Measurements from ENCODE around the gene COL25A1. TPM values are rescaled to one million over a fixed set of nuclear protein-coding genes. Genes with fewer than 3 reads are reported as not detected.

The COL25A1 gene
- total RNA-seq, 1 donor from 2014 or later: 0.35 TPM

DNA sequence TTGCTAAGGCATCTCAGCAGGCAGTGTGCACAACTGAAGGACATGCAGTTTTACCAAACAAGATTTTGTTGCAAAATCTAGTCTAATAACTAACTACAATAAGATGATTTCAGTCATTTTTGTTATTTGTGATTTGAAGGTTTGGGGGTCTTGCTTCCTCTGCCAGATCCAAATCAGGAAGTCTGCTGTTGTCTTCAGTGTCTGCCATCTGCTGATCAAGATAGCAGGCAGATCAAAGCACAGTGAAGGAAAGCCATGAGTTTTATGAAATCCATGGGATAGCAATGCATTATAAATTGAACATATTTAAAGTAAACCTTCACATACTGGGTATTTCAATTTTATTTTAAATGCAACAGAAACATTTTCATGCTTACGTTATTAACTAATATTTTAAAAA lies 370.5 kb downstream of the COL25A1 start:
- Histone ChIP-seq H3K4me3 (no peak overlapping the region), H3K4me1 (no peaks in the 10 kb centered on the region), H3K36me3 (no peaks in the 10 kb centered on the region), H3K9me3 (no peaks in the 10 kb centered on the region), H3K27ac (no peak overlapping the region), H3K27me3 (ENCODE audit: low read depth) (no peaks in the 10 kb centered on the region)
- TF ChIP-seq, protein P1, sequence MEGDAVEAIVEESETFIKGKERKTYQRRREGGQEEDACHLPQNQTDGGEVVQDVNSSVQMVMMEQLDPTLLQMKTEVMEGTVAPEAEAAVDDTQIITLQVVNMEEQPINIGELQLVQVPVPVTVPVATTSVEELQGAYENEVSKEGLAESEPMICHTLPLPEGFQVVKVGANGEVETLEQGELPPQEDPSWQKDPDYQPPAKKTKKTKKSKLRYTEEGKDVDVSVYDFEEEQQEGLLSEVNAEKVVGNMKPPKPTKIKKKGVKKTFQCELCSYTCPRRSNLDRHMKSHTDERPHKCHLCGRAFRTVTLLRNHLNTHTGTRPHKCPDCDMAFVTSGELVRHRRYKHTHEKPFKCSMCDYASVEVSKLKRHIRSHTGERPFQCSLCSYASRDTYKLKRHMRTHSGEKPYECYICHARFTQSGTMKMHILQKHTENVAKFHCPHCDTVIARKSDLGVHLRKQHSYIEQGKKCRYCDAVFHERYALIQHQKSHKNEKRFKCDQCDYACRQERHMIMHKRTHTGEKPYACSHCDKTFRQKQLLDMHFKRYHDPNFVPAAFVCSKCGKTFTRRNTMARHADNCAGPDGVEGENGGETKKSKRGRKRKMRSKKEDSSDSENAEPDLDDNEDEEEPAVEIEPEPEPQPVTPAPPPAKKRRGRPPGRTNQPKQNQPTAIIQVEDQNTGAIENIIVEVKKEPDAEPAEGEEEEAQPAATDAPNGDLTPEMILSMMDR (IDR thresholded peaks at IDR 0.05): no peak
- DNase-seq: no peak
- no peak for ATAC-seq
- intact Hi-C loops (cut with DNase I): no loop called here

DNA sequence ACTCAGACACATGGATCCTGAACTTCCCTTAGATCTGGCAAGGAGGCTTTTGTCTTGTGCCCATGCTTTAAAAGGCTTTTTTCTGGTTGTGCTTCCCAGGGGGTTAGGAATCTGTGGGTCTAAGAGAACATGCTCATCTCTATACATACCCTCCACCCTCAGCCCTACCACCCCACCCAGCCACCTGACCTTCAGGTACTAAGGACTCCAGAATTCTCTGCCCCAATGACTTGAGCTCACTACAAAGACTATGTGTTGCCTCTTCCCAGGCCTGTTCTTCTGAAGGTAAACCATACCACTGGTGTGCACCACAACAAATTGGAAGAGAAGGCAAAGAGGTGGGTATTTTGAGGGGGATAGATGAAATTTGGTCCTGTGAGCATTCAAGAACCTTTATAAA lies 372.3 kb downstream of the COL25A1 start:
- TF ChIP-seq, protein P1 (IDR thresholded peaks at IDR 0.05): no peak
- no peak for ATAC-seq
- Histone ChIP-seq H3K27ac (no peak overlapping the region), H3K36me3 (no peaks in the 10 kb centered on the region), H3K27me3 (ENCODE audit: low read depth) (no peaks in the 10 kb centered on the region), H3K4me3 (no peak overlapping the region), H3K4me1 (no peaks in the 10 kb centered on the region), H3K9me3 (no peaks in the 10 kb centered on the region)
- intact Hi-C loops (cut with DNase I): no loop called here
- no peak for DNase-seq

DNA sequence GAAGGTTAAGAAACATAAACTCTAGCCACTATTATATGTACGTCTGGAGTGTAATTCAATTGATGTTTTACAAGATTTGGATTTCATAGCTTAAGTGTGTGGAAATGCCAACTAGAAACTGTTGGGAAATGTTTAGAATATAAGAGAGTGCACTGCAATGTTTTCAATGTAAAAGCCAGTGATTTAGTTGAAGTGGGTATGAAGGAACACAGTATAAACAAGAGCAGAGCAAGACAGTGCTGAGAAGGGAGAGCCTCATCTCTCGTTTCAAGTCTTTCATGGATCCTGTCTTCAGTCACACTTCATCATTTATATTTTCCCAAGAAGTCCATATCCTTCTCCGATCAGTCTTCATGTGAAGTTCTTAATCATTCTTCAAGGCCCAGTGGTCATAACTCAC lies 375.7 kb downstream of the COL25A1 start:
- H3K9me3 ChIP-seq: no peaks in the 10 kb centered on the region
- H3K27me3 ChIP-seq (ENCODE audit: low read depth): no peaks in the 10 kb centered on the region
- H3K4me3 ChIP-seq: no peak overlapping the region
- TF ChIP-seq, protein P1 (IDR thresholded peaks at IDR 0.05): no peak
- H3K36me3 ChIP-seq: no peaks in the 10 kb centered on the region
- intact Hi-C loops (cut with DNase I): no loop called here
- ATAC-seq (no peak), DNase-seq (no peak)
- H3K27ac ChIP-seq: no peak overlapping the region
- no peaks in the 10 kb centered on the region for H3K4me1 ChIP-seq

DNA sequence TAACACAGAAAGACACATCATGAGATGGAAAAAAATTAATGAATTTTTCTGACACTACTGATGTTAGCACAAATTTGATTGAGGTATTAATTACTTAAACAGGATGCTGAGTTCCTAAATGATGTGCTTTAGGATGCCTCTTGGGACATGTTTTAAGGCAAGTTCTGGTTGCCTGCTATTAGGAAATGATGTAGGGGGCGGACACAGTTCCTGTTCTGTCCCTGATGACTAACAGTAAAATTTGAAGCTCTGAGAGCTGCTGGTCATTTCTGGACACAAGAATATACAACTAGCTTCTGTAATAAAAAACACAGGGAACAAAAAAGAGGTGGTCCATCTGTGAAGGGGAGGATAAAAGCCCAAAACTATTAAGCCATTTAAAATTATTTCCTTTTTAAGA lies 376.4 kb downstream of the COL25A1 start:
- Histone ChIP-seq H3K27me3 (ENCODE audit: low read depth) (no peaks in the 10 kb centered on the region), H3K4me1 (no peaks in the 10 kb centered on the region), H3K4me3 (no peak overlapping the region), H3K9me3 (no peaks in the 10 kb centered on the region), H3K27ac (no peak overlapping the region), H3K36me3 (no peaks in the 10 kb centered on the region)
- ATAC-seq (no peak), DNase-seq (no peak)
- TF ChIP-seq, protein P1 (IDR thresholded peaks at IDR 0.05): no peak
- intact Hi-C loops (cut with DNase I): no loop called here

DNA sequence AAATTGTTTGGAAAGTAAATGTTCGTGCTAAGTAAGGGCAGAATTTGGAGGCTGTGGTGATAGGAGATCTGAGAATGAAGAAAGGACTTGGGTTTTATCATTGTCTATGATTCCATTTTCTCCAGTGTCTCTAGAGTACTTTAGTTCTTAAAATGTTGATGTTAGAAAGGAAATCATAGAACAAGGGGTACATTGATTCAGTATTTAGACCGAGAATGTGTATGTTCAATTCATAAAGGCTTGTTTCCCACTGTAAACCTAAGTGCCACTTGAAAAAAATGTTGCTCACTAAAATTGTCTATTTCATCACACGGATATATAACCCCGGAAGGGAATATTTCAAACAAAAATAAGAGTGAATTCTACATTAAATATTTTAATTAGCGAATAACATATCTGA lies 380.3 kb downstream of the COL25A1 start:
- ATAC-seq (no peak), DNase-seq (no peak)
- Histone ChIP-seq H3K36me3 (no peaks in the 10 kb centered on the region), H3K4me3 (no peak overlapping the region), H3K4me1 (no peaks in the 10 kb centered on the region), H3K27ac (no peak overlapping the region), H3K9me3 (no peaks in the 10 kb centered on the region), H3K27me3 (ENCODE audit: low read depth) (no peaks in the 10 kb centered on the region)
- TF ChIP-seq, protein P1 (IDR thresholded peaks at IDR 0.05): no peak
- intact Hi-C loops (cut with DNase I): no loop called here
